HG03342 (cell line): ENCODE results near the gene NLGN3.

Experiments
- ATAC-seq: cut with Tn5 transposase; IDR thresholded peaks from one replicate; pipeline ENCODE4 v1.9.1; 2021; ENCODE audit warnings: mild to moderate bottlenecking, moderate library complexity; ENCODE audit not compliant: unreplicated experiment

The NLGN3 gene

DNA sequence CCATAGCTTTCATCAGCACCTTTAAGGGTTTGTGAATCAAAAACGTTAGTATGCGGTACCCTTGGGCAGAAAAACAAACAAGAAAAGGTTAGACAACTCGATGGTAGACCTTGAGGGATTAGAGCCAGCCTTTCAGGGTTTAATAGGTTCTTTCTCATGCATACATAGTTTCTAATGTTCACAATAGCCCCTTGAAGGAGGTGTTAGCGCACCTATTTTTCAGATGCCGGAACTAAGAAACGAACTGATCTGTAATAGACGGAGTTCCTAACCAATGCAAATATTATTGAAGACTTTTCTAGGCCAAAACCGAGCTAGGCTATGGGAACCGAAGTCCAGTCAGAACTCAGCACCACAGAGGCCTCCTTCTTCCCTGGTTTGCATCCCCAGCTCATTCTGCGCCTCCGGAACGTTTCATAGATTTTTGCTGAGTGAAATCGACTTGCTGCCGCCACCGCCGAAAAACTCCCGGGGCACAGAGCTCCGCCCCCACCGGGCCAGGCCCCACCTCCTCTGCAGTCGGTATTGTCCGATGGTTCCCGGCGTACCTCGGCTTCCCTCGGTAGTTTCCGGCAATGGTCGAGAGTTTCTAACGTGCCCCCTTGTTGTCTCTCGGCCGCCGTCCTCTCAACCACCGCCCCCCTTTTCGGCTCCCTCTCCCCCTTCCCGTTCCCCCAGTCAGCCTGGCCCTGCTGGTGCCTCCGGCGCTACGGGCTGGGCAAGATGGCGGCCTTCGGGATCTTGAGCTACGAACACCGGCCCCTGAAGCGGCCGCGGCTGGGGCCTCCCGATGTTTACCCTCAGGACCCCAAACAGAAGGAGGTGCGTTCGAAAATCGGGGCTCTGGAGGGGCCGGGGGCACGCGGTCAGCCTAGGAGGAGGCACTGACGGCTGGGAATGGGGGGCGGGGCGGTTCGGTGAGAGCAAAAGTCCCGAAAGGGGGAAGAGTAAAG is 26.3 kb upstream of the NLGN3 start, which contains the start of gene MED12:
Gene MED12, plus strand, starts transcription at position 565 of the 953 bp plus-strand sequence. Its CDS starts 159 bp downstream, at position 724.
- peak; percentile 93 for ATAC-seq

DNA sequence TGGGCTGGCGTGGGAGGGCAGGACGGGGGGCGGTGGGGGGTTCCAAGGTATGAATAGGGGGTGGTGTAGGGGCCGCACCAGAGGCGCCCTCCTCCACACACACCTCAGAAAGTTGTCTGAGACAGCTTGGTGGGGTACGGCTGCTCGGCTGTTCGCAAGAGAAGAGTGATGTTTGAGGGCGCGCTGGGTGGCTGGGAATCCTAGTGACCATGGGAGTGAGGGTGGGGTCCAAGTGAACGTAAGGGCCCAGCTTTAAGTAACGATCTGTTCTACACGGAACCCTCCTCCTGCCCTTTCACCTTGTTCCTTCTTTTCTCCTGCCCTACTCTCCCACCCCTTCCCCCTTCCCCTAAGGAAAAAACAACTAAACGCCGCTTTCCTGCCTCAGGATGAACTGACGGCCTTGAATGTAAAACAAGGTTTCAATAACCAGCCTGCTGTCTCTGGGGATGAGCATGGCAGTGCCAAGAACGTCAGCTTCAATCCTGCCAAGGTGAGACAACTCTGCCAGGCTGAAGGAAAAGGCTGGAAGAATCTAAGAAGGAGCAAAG is 25.6 kb upstream of the NLGN3 start:
- ATAC-seq = no peak

DNA sequence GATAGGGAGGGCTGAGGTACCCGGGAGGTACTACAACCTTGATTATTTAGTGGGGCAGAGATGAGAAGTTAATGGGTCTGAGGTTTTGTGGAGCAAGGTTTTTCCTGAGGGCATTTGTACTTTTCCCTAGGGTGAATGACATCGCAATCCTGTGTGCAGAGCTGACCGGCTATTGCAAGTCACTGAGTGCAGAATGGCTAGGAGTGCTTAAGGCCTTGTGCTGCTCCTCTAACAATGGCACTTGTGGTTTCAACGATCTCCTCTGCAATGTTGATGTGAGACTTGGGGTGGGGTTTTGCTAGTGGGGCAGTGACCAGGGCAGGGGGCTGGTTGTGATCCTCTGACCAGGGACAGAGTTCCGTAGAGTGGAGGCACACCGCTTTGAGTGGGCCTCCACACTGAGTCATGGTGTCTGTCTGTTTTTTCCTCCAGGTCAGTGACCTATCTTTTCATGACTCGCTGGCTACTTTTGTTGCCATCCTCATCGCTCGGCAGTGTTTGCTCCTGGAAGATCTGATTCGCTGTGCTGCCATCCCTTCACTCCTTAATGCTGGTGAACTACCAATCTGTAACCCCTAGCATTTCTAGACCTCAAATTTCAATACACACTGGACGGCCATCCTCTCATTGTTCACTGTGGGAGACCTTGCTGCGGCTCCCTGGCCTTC is 16.3 kb upstream of the NLGN3 start:
- no peak for ATAC-seq

DNA sequence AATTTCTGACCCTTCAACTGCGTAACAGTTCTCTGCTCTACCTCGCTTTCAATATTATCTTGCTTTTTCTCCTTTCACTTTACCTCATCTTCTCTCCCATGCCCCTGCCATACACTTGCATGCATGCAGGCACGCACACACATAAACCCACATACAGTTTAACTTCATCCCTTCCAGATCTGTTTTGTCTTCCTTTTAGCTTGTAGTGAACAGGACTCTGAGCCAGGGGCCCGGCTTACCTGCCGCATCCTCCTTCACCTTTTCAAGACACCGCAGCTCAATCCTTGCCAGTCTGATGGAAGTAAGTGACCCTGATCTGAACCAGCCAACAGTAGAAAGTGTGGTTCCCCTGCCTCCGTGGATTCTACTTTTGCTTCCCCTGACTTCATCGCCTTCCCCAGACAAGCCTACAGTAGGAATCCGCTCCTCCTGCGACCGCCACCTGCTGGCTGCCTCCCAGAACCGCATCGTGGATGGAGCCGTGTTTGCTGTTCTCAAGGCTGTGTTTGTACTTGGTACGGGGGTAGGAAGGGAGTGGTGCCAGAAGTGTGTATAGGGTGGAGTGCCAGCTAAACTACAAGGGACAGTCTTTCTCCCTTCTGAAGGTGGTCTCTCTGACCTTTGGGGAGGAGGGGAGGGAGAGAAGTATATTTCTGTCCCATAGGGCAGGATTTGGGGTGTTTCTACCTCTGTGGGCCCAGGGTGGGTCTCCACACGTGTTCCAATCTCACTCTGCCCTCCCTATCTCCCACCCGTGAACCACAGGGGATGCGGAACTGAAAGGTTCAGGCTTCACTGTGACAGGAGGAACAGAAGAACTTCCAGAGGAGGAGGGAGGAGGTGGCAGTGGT is 15.5 kb upstream of the NLGN3 start:
- peak; percentile 77 for ATAC-seq

DNA sequence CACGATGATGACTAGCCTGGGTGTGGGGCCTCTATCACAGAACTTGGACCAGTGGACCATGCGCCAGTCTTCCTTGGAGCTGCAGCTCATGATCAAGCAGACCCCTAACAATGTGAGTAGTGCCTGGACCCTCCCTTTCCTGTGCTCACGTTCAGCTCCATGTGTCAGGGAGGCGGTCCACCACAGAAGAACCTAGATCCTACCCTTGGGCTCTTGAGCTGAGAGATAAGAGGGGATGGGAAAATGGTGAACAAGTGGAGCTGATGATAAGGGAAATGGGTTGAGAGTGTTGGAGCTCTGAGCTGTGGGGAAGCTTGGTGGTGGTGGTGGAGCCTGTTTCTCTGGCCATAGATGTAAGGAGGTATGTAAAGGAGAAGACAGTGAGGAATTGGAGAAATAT is 13.1 kb upstream of the NLGN3 start:
- ATAC-seq = no peak

DNA sequence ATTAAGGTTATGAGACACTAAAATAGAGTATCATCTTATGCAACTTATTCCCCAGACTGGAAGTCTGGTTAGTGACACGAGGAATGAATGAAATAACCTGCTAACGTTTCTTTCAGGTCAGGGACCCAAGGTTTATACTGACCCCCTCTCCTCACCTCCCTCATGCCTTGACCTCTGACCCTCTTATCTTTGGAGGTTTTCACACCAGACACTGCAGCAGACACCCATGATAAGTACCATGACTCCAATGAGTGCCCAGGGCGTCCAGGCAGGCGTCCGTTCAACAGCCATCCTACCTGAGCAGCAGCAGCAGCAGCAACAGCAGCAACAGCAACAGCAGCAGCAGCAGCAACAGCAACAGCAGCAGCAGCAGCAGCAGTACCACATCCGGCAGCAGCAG is 4.2 kb upstream of the NLGN3 start:
- ATAC-seq = no peak

DNA sequence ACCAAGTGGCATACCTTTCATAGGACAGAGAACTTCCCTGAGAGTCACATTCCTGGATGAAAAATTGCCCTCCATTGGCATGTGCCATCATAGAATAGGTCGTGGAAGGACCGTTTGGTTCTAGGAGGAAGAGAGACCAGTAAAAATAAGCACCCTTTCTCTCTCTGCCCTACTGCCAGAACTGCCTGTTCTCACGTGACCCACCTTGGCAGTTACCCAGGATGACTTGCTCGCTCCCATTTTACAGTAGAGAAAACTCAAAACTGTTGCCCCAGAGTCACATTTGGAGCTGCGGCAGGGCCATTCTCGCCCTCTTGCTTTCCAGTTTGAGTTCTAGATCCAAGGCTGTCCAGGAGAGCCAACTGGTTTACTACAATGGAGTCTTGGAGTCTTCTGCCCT is 1.1 kb upstream of the NLGN3 start:
- ATAC-seq = no peak

DNA sequence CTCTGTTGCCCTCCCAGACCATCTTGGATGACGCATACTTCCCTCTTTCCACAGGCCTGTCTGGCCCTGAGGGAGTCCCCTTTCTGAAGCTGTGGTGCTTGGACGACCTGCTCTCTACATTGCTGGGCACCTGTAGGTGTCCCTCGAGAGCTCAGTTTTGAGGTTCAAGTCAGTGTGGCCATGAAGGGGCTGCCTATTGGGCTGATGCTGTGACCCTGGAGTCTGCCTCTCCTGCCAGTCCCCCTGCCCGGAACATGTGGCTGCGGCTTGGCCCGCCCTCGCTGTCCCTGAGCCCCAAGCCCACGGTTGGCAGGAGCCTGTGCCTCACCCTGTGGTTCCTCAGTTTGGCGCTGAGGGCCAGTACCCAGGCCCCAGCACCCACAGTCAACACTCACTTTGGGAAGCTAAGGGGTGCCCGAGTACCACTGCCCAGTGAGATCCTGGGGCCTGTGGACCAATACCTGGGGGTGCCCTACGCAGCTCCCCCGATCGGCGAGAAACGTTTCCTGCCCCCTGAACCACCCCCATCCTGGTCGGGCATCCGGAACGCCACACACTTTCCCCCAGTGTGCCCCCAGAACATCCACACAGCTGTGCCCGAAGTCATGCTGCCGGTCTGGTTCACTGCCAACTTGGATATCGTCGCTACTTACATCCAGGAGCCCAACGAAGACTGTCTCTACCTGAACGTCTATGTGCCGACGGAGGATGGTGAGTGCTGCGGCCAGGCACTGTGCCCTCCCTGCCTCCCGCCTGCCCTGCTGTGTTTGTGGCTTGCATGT is 3.0 kb downstream of the NLGN3 start:
- no peak for ATAC-seq

DNA sequence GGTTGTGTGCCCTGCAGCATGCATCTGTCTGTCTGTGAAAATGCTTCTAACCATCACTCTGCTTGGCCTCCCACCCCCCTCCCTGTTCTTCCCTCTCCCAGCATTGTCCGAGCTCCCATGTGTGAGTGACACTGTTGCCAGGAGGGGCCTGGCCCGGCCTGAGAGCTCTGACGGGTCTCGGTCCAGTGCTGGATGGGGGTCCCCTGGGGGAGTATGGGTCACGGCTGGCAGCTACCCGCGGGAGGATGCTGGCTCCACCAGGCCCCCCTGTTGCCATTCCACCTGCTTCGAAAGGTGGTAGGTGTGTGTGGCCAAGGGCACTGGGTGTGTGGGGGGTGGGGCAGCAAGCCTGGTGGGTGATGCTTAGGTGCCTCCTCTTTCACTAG is 3.6 kb downstream of the NLGN3 start:
- ATAC-seq = no peak

DNA sequence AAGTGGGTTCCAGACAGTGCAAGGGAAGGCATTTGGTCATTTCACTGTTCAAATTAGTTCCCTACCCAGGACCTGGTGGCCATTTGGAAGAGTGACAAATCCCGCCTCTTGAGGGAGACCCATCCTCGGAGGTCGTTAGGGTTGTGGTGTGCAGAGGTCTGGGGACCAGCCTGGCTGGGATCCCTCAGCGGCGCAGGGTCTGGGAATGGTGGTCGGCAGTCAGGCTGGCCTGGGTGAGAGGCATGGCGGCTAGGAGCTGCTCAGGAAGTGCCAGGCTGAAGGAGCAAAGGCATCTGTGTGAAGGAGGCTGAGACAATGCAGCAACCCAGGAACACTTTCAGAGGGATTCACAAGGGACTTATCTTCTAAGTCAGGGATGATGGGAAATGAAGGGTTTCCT is 6.7 kb downstream of the NLGN3 start:
- ATAC-seq = no peak

DNA sequence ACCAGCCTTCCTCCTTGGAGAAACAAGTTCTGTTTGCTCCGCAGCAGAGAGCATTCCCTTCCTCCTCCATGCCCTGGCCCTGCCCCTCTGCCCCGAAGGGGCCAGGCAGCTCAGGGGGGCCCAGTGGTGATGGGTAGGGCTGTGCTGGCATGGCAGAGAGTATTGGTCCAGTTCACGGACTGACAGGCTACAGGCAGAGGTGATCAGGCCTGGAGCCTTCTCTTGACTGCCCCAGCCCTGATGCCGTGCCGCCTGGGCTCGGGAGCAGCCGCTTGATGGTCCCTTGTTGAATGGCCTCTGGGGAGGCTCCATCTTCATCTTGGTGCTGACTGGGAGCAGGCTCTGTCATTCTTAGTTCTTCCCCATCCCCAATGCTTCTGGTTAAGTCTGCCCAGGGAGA is 9.6 kb downstream of the NLGN3 start:
- ATAC-seq = no peak

DNA sequence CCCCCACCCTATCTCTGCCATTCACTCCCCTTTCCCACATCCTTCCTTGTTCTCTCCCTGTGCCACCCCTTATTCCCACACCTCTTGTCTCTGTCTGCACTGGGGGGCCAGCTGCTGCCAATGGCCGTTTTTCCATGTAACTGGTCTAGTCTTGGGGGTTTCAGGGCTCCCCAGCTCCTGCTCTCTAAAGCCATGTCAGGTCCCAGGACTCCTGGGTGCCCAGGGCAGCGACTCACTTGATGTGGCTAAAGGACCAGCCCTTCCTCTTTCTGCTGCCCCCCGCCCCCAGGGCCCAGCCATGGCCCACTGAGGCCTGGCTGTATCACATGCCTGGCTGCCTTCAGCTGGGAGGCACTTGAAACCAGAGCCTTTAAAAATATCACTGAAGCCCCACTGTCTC is 10.0 kb downstream of the NLGN3 start:
- no peak for ATAC-seq

DNA sequence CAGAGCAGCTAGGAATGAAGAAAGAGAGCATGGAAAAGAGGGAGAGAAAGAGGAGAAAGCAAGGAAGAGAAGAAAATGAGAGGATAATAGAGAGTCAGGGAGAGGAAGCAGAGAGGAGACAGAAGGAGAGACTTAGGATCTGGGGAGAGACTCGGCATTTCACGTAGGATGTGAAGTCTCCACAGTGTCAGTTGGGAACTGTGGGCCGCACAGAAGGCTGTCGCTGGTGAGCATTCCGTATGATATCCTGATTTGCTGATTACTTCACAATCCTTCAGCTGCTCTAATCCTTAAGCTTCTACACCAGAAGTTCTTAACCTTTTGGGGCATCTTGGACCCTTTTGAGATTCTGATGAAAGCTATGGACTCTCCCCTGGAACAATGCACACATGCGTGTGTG is 14.0 kb downstream of the NLGN3 start:
- no peak for ATAC-seq

DNA sequence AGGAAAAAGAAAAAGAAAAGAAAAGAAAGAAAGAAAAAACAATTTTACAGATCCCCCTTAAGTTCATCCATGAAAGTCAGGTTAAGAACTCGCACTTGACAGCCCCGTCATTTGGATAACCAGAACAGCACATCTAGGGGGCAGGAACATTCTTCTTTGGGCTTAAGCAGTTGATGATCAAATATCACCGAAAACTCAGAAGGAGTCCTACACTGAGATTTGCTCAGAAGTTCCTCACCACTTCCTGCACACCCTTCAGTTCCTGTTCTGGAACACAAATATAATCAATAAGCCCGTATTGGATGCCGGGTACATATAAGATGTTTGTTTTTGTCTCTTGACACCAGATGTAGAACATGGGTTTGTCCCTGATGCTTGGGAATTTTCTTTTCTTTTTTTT is 14.7 kb downstream of the NLGN3 start:
- no peak for ATAC-seq

DNA sequence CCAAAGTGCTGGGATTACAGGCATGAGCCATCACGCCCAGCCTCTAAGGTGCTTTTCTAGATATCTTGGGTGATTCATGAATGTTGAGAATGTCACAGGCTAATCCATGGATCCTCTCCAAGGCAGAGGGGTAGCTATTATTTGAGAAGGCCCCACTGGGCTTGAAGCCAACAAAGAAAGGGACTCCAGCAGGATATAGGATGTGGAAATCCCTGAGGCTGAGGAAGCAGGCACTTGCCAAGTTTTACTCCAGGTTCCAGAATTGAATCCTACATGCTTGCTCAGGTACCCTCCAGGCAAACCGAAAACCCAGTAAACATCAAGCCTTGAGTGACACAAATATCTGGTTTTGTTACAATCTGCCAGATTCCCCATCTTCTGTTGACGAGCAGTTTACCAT is 15.8 kb downstream of the NLGN3 start:
- no peak for ATAC-seq

DNA sequence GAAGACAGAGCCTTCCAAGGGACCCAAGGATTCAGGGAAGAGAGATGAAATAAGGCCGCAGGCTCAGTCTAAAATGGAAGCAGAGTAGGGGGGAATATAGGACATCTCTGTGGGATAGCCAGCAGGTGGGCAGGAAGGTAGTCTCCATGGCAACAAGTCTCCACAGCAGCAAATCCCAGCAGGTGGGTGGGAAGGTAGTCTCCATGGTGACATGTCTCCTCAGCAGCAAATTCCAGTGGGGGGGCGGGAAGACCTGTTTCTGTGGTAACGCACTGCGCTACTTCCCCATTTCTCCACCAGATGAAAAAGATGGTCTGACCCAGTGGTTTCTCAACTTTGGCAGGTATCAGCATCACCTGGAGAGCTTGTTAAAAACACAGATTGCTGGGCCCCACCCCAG is 18.3 kb downstream of the NLGN3 start:
- no peak for ATAC-seq

DNA sequence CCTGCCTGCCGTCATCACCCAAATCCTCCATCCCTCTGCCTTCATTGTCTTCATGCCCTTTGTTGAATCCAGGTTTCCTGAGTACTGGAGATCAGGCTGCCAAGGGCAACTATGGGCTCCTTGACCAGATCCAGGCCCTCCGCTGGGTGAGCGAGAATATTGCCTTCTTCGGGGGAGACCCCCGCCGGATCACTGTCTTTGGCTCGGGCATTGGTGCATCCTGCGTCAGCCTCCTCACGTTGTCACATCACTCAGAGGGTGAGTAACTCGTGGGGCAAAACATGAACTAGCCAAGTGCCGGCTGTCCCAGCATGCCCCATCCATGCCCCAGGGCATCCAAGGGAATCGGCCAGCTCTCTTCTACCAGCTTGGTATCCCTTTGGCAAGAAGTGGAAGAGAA is 19.4 kb downstream of the NLGN3 start:
- ATAC-seq = no peak

DNA sequence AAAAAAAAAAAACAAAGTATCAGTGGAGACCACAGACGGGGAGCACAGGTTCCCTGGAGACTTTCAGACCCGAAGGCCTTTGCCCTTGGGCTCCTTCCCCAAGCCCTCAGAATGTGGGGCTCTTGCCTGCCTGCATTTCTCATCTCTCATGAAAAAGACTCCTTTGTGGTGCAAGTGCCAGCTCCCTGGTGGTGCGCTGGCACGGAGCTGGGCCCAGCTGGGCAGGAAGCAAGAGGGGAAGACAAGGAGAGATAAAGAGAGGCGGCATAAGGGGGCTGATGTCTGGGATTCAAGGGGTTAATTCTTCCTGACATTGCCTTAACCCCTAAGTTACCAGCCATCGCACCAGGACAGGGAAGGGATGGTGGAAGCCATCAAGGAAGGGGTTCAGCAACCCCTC is 21.8 kb downstream of the NLGN3 start:
- ATAC-seq = no peak

DNA sequence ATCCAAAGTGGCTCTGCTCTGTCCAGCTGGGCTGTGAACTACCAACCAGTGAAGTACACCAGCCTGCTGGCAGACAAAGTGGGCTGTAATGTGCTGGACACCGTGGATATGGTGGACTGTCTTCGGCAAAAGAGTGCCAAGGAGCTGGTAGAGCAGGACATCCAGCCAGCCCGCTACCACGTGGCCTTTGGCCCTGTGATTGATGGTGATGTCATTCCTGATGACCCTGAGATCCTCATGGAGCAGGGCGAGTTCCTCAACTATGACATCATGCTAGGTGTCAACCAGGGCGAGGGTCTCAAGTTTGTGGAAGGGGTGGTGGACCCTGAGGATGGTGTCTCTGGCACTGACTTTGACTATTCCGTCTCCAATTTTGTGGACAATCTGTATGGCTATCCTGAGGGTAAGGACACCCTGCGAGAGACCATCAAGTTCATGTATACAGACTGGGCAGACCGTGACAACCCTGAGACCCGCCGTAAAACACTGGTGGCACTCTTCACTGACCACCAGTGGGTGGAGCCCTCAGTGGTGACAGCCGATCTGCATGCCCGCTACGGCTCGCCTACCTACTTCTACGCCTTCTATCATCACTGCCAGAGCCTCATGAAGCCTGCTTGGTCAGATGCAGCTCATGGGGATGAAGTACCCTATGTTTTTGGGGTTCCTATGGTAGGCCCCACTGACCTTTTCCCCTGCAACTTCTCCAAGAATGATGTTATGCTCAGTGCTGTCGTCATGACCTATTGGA is 22.6 kb downstream of the NLGN3 start:
- no peak for ATAC-seq

DNA sequence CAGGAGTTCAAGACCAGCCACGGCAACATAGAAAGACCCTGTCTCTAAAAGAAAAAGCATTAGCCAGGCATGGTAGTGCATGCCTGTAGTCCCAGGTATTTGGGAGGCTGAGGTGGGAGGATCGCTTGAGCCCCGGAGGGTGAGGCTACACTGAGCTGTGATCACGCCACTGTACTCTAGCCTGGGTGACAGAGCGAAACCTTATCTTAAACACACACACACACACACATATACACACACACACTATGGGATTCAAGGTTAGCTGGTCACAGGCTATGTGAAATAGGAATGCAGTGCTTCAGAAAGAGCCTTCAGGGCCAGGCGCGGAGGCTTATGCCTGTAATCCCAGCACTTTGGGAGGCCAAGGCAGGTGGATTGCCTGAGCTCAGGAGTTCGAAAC is 23.5 kb downstream of the NLGN3 start:
- ATAC-seq = no peak
